Head of caudate nucleus (tissue), 42 donors: ENCODE measurements around the gene RHOU.
"Not testable (repeated sequence)": the region's sequence is repeated elsewhere in the genome, so short reads cannot be mapped to it uniquely, and the experiment has no call there.

Experiments
- DNase-seq, 42 donors: peaks; one replicate each; pipeline versions ENCODE4 v3.0.0 to v3.0.0-alpha.2; 2020 to 2021; ENCODE audit warnings: mixed read lengths in 7 of 42
- intact Hi-C: fragments of 100-400 bp; cut with DNase I; formaldehyde crosslinking; loops from one replicate; pipeline ENCODE4 v1.15.0; 2022

RHOU gene

DNA sequence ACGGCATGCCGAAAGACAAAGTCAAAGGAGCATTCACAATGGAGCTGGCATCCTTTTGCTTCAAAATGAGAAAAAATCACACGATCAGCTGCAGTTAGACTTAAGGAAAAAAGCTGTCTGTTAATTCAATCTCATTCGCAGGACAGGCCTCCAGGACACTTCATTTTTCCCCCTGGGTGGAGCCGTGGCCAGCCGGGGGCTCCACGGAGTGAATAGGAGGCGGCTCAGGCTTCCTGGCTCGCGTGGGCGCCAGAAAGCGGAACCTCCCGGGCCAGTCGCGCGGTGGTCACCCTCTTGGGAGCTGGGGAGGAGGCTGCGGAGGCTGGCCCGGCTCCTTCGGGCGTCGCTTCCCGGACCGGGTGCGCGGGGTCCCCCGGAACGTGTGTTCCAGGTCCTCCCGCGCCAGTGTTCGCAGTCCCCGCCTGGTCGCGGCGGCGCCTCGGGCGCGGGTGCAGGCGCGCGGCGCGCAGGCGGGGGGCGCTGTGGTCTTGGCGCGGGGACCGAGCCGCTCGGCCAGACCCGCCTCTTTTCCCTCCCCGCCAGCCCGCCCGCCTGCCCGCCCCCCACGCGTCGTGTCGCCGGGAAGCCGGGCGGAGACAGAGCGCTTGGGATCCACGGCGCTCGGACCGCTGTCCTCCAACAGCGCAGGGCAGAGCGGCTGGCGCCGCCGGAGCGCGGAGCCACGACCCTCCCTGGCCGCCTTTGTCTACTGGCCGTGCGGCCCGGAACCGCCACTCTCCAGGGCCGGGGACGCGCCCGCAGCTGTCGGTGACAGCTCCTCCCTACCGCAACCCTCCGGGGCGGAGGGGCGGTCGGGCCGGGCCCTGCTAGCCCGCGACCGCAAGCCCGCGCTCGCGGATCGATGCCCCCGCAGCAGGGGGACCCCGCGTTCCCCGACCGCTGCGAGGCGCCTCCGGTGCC is at the start of gene RHOU:
TSS of gene RHOU (plus strand) at position 599 of the 921 bp plus-strand sequence. CDS start at position 863, 264 bp downstream.
- intact Hi-C loops: loop anchor here (2.0 to 10.0 kb wide), 4 partner anchors 70 to 492 kb away; no protein-coding TSS in a partner anchor

DNA sequence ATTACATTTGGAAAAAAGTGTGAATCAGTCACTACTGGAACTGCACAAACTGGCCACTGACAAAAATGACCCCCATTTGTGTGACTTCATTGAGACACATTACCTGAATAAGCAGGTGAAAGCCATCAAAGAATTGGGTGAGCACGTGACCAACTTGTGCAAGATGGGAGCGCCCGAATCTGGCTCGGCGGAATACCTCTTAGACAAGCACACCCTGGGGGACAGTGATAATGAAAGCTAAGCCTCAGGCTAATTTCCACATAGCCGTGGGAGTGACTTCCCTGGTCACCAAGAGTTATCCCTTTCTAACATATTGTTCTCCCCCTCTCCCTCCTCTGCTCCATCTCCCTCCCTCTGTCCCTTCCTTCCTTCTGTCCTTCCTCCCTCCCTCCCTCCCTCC is 47.7 kb upstream of the RHOU start:
- DNase-seq: no peak
- intact Hi-C loops: no loop called here

More for the DNA sequence above, at the start of gene RHOU:
- peak; percentile 40 to 93 (median 86) for DNase-seq

- intact Hi-C loops: no loop called here
- no peak for DNase-seq
Measured at GRCh38 chr1:228689255-228689654, 46.0 kb upstream of the RHOU start.

GRCh38 chr1:228691211-228691610 is 44.1 kb upstream of the RHOU start:
- intact Hi-C loops: no loop called here
- no peak for DNase-seq

- DNase-seq: peak in 17 of 42 donors; percentile 14 to 65 (median 37)
- intact Hi-C loops: no loop called here
Measured at GRCh38 chr1:228691926-228692325, 43.4 kb upstream of the RHOU start.

GRCh38 chr1:228694447-228694846 is 40.8 kb upstream of the RHOU start:
- intact Hi-C loops, DNase-seq: not testable (repeated sequence)

DNA sequence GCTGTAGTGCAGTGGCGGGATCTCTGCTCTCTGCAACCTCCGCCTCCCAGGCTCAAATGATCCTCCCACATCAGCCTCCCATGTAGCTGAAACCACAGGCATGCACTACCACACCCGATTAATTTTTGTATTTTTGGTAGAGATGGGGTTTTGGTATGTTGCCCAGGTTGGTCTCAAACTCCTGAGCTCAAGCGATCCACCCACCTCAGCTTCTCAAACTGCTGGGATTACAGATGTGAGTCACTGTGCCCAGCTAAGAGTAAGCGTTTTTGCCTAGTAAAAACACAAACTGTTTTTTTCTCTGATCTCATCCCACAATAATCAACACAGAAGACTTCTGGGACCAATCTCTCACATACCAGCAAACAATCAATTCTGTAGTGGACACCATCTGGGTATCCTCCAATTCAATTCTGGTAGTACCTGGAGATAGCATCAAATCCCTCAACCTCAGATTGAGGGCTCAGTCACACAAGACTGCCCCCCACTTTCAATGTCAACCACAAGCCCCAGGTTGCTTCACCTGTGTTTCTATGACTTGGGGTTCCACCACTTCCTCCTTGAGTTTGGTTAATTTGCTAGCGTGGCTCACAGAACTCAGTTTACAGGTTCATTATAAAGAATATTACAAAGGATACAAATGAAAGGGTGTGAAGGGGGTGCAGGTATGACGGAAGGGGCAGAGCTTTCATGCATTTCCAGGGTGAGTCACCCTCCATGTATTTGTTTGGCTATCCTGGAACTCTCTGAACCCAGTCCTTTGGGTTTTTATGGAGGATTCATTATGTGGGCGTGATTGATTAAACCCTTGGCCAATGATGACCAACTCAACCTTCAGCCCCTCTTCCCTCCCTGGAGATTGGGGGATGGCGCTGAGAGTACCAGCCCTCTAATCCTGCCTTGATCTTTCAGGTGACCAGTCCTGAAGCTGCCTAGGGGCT is 40.0 kb upstream of the RHOU start:
- intact Hi-C loops: no loop called here
- no peak for DNase-seq

DNA sequence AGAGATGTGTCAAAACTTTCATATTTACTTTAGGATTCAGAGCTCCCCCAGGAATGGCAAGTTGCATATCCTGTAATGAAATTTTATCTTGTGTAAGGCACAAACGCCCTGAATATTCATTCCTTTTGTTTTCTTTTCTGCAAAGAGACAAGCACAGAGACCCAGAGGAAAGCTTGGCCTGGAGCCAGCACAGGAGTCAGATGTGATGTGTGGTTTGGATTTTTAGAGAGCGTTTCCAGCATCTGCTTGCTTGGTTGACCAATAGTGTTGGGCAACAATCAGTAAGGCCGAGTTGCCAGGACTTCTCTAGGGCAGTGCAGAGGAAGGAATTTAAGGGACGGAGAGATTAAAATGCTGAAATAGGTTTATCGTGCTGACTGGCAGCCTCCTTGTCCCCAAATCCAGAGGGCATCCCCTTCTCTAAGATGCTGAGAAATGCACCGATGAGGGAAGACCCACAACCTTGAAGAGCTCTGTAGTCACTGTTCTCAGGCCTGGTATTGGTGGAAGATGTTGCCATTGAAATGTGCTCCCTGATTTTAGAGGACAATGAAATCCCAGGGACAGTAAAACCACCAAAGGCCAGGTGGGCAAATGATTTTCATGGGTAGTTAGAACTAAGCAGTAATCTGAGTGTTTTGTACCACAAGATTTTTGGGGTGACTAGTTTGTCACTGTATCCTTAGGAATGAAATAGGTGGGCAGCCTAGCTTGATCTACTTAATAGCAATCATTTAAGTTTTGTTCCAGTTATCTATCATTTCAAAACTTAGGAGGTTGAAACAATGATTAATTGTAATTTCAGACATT is 37.9 kb upstream of the RHOU start:
- intact Hi-C loops: no loop called here
- peak; percentile 6 to 83 (median 60) for DNase-seq

DNA sequence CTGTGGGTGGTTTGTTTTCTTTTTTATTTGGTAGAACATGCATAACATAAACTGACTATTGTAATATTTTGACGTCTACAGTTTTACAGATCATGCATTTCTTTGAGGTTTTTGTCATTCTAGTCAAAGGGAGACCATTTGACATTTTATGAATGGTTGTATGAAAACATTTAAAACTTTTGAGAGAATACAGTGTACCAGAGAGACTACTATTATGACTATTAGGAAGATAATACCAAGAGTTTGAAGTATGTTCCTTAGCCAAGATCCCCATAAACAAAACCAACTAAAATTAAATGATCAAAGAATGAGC is 37.3 kb upstream of the RHOU start:
- intact Hi-C loops: no loop called here
- no peak for DNase-seq

- no peak for DNase-seq
- intact Hi-C loops: no loop called here
Measured at GRCh38 chr1:228702433-228702832, 32.8 kb upstream of the RHOU start.

GRCh38 chr1:228706305-228706704 is 29.0 kb upstream of the RHOU start:
- DNase-seq: no peak
- intact Hi-C loops: no loop called here

DNA sequence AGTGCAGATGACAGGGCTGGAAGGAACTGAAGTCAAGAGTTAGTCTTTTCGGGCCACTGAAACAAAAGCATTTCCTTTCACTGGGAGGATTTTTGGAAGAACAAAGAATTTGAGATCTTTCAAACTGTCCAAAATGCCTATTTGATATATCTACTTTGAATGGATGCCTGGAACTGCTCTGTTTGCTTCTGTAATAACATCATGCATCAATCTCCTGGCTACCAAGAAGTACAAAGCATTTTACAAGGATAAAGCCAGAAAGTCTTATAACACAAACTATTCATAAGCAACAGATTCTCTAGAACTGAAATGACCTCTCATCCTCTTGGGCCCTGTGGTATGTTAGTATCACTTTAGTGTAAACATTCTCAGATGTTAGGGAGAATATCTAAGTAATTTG is 18.2 kb upstream of the RHOU start:
- intact Hi-C loops: no loop called here
- DNase-seq: no peak

DNA sequence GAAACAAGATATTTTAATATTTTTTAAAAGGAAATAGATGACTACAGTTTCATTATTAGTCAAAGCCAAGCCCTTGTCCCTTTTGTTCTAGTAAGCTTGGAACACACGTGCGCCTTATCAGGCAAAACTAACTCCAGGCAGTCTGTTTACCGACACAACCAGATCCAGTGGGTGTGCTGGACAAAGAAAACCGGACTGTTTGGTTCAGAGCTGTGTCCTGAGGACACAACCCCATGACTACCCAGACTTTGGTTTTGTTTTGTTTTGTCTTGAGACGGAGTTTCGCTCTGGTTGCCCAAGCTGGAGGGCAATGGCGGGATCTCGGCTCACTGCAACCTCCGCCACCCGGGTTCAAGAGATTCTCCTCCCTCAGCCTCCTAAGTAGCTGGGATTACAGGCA is 13.9 kb upstream of the RHOU start:
- no peak for DNase-seq
- intact Hi-C loops: no loop called here

GRCh38 chr1:228723287-228723686 is 12.0 kb upstream of the RHOU start:
- intact Hi-C loops: no loop called here

DNA sequence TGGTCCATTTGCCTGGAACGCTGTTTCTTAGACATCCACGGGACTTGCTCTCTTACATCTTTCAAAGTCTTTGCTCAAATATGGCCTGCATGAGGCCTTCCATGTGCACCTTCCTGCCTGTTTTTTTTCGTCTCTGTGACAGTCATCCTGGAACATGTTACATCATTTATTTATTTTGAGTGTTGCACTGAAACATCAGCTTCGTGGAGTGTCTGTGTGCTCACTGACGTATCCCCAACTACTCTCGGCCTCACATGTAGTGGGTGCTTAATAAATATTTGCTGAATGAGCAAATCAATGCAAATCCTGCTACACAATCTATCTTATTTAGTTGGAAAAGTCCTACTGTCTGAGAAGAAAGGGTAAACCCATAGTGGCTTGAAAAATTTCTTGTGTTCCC is 11.4 kb upstream of the RHOU start:
- no peak for DNase-seq
- intact Hi-C loops: no loop called here

More at GRCh38 chr1:228723287-228723686, 12.0 kb upstream of the RHOU start:
- DNase-seq: no peak

- intact Hi-C loops: no loop called here
- DNase-seq: no peak
Measured at GRCh38 chr1:228725178-228725577, 10.1 kb upstream of the RHOU start.

DNA sequence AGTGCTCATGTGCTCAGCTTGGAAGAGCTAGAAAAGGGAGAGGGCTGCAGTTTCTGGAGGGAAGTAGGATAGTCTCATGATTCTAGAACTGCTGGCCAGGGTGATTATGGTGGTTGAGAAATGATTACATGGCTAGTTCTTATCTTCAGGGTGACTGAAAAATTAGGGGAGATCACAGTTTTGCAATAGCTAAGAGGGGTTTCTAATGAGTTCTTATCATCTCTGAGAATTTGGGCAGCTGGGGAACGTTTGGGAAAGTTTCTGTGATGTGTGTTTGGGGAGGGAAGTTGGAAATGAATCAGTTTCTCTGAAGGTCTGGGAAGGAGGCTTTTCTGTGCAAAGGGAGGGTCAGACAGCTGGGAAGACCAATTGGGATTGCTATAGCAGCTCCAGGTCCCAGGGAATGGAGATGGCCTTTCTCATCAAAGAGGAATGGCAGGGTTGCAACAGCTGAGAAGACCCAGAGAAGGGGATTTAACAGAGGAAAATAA is 7.6 kb upstream of the RHOU start:
- intact Hi-C loops: no loop called here
- DNase-seq: no peak

DNA sequence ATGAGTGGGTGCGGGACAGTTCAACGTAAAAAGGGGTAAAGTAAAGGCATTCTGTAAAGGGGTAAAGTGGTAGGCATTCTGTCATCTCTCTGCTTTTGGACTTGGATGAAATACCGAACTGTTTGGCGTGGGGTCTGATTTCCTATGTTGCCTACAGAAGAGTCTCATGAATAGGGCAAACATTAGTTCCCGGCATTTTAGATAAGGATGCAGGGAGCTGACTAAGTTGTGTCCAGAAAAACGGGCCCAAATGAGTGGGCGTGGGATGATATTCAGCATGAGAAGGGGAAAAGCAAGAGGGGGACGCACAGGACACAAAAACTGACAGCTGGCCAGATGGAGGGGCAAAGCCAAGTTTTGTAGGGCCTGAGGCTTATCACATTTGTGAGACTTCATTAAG is 2.9 kb upstream of the RHOU start:
- DNase-seq: no peak
- intact Hi-C loops: loop anchor here (10.0 kb wide), 3 partner anchors 68 to 272 kb away; no protein-coding TSS in a partner anchor

- intact Hi-C loops: loop anchor here (10.0 kb wide), 3 partner anchors 69 to 271 kb away; no protein-coding TSS in a partner anchor
- no peak for DNase-seq
Measured at GRCh38 chr1:228733576-228733975, 1.7 kb upstream of the RHOU start.
